Stimulated activated CD8-positive, alpha-beta memory T cell treated with anti-CD3 and anti-CD28 coated beads, Interleukin-12 subunit alpha, Interleukin-12 subunit beta, amount 100 ng/mL, for 24 hours (primary cell): ENCODE measurements around the gene GTF3C5.
"Not testable (repeated sequence)": the region's sequence is repeated elsewhere in the genome, so short reads cannot be mapped to it uniquely, and the experiment has no call there.

Source experiments
- DNase-seq: peaks from one replicate; pipeline ENCODE4 v3.0.0-alpha.2; 2020; ENCODE audit errors: extremely low read depth

Gene GTF3C5

DNA sequence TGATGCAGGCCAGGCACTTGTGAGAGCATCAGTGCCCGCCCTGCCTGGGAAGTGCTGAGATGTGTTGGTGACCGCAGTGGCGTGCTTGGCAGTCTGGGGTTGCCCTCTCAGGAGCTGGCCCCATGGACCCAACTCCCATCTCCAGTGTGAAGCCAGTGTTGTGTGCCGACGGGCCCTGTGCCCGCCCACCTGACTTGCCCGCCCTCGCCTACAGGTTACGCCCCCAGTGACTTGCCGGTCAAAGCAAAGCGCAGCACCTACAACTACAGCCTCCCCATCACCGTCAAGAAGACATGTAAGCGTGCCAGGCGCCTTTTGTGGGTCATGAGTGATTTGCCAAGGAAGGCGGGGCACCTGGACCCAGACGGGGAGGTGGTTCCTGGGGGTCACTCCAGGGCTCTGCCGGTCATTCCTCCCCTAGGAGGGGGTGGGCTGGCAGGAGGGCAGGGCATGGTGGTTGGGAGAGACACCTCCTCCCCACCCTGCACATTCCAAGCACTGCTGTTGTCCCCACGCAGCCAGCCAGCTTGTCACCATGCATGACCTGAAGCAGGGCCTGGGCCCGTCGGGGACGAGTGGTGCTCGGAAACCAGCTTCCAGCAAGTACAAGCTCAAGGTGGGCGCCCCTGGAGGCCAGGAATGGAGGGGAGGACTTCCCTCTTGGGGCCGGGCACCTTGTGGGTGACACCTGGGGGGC is 23.5 kb downstream of the GTF3C5 start:
- no peak for DNase-seq

DNA sequence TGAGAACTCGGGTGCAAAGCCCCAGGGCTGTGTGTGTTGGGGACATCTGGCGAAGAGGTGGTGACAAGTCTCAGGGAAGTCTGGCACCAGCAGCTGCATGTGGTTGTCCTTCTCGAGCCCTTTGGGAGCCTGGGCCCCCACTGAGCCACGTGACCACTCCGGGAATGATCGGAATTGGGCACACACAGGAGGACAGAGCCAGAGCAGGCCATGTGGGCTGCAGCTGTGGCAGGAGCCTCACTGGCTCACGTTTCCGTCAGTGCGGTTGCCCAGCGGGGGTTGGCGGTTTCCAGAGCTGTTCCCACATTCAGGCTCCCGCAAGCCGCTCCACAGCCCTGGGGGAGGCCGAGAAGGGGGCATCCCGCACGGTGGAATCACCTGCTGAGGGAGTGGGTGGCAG is 24.2 kb downstream of the GTF3C5 start:
- no peak for DNase-seq

DNA sequence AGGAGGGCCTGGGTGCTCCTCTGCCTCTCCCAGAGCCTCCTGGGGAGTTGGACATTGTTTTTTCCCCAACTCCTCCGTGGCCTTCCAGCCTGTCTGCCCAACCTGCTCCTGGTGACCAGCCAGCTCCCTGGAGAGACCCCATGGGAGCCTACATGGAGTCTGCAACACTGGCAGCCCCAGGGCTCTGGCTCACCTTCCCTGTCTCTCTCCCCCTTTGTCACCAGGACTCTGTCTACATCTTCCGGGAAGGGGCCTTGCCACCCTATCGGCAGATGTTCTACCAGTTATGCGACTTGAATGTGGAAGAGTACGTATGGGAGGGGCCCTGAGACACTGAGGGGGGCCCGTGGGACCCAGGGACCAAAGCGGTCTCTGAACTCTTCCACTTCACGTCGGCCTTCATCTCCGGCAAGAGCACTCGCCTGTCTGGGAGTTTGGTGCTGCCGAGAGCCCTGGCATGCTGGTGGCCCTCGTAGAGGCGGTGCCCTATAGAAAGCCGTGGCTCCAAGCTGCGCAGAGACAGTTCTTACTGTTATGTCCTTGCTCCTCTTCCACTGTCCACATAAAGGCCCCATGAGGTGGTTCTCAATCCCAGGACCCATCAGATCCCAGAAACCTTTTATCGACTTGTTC is 25.1 kb downstream of the GTF3C5 start:
- no peak for DNase-seq

DNA sequence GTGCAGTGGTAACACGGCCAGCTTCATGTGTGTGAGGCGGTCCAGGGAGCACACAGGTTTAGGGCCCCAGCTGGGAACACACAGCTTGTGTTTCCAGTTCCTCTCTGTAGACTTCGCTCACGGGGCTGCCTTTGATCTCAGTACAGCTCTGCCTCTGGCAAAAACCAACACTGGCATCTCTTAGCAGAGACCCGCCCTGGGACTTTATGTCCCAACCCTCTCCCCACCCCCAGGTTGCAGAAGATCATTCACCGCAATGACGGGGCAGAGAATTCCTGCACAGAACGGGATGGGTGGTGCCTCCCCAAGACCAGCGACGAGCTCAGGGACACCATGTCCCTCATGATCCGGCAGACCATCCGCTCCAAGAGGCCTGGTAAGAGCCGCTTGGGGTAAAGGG is 25.7 kb downstream of the GTF3C5 start:
- no peak for DNase-seq

GRCh38 chr9:133057006-133057405 is 26.2 kb downstream of the GTF3C5 start:
- no peak for DNase-seq

- no peak for DNase-seq
Observed at GRCh38 chr9:133057553-133057952, 26.8 kb downstream of the GTF3C5 start.

DNA sequence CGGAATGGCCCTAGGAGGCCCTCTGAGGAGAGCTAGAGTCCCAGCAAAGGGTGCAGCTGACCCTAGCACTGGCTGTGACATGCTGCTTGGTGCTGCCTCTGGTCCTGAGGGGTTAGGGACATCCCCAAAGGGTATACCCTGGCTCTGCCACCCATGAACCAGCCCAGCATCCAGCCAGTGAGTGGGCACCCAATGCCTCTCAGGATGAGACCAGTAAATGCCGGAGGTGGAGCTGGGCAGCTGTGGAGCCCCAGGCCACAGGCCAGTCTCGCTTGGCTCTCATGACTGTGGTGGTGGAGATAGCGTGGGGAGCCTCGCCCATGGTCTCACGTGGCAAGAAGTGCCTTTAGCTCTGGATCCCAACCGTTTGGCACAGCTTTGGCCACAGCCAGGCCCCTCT is 27.3 kb downstream of the GTF3C5 start:
- no peak for DNase-seq

- DNase-seq: no peak
Observed at GRCh38 chr9:133058550-133059320, 27.9 kb downstream of the GTF3C5 start.

GRCh38 chr9:133059623-133060022 is 28.8 kb downstream of the GTF3C5 start:
- DNase-seq: no peak

- DNase-seq: no peak
Observed at GRCh38 chr9:133060417-133060841, 29.6 kb downstream of the GTF3C5 start.

DNA sequence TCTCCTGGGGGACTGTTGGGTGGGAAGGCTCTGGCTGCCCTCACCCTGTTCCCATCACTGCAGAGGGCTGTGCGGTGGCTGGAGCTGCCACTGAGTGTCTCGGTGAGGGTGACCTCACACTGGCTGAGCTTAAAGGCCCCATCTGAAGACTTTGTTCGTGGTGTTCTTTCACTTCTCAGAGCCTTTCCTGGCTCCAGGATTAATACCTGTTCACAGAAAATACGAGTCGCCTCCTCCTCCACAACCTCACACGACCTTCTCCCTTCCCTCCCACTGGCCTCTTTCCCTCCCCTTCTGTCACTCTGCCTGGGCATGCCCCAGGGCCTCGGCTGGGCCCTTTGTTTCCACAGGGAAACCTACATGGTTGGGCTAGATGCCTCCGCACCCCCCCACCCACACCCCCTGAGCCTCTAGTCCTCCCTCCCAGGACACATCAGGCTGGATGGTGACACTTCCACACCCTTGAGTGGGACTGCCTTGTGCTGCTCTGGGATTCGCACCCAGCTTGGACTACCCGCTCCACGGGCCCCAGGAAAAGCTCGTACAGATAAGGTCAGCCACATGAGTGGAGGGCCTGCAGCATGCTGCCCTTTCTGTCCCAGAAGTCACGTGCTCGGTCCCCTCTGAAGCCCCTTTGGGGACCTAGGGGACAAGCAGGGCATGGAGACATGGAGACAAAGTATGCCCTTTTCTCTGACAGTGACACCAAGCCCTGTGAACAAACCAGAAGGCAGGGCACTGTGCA is 30.4 kb downstream of the GTF3C5 start:
- not testable (repeated sequence) for DNase-seq

- not testable (repeated sequence) for DNase-seq
Observed at GRCh38 chr9:133061764-133062145, 31.0 kb downstream of the GTF3C5 start, which contains the start of gene CEL. TSS of gene CEL (plus strand) at chr9:133061981. CDS start at chr9:133062003, 22 bp downstream.

- not testable (repeated sequence) for DNase-seq
Observed at GRCh38 chr9:133062569-133062968, 31.8 kb downstream of the GTF3C5 start.

DNA sequence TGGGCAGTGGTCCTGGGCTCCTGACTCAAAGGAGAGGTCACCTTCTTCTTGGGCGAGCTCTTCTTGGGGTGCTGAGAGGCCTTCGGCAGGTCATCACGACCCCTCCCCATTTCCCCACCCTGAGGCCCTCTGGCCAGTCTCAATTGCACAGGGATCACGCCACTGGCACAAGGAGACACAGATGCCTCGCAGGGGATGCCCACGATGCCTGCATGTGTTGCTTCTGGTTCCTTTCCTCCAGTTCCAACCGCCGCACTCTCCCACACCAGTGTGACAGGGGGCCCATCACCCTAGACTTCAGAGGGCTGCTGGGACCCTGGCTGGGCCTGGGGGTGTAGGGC is 32.3 kb downstream of the GTF3C5 start:
- no peak for DNase-seq

DNA sequence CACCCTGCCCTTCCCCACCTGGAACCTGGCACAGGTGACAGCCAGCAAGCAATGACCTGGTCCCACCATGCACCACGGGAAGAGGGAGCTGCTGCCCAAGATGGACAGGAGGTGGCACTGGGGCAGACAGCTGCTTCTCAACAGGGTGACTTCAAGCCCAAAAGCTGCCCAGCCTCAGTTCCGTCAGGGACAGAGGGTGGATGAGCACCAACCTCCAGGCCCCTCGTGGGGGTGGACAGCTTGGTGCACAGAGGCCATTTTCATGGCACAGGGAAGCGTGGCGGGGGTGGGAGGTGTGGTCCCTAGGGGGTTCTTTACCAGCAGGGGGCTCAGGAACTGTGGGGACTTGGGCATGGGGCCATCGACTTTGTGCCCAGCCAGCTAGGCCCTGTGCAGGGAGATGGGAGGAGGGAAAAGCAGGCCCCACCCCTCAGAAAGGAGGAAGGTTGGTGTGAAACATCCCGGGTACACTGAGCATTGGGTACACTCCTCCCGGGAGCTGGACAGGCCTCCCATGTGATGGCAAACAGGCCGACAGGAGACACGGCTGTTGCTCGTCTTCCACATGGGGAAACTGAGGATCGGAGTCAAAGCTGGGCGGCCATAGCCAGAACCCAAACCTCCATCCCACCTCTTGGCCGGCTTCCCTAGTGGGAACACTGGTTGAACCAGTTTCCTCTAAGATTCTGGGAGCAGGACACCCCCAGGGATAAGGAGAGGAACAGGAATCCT is 32.9 kb downstream of the GTF3C5 start:
- no peak for DNase-seq

DNA sequence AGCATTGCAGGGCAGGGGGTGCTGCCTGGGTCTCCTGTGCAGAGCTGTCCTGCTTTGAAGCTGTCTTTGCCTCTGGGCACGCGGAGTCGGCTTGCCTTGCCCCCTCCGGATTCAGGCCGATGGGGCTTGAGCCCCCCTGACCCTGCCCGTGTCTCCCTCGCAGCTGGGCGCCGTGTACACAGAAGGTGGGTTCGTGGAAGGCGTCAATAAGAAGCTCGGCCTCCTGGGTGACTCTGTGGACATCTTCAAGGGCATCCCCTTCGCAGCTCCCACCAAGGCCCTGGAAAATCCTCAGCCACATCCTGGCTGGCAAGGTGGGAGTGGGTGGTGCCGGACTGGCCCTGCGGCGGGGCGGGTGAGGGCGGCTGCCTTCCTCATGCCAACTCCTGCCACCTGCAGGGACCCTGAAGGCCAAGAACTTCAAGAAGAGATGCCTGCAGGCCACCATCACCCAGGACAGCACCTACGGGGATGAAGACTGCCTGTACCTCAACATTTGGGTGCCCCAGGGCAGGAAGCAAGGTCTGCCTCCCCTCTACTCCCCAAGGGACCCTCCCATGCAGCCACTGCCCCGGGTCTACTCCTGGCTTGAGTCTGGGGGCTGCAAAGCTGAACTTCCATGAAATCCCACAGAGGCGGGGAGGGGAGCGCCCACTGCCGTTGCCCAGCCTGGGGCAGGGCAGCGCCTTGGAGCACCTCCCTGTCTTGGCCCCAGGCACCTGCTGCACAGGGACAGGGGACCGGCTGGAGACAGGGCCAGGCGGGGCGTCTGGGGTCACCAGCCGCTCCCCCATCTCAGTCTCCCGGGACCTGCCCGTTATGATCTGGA is 33.7 kb downstream of the GTF3C5 start:
- DNase-seq: no peak

- no peak for DNase-seq
Observed at GRCh38 chr9:133065070-133065388, 34.2 kb downstream of the GTF3C5 start.

DNA sequence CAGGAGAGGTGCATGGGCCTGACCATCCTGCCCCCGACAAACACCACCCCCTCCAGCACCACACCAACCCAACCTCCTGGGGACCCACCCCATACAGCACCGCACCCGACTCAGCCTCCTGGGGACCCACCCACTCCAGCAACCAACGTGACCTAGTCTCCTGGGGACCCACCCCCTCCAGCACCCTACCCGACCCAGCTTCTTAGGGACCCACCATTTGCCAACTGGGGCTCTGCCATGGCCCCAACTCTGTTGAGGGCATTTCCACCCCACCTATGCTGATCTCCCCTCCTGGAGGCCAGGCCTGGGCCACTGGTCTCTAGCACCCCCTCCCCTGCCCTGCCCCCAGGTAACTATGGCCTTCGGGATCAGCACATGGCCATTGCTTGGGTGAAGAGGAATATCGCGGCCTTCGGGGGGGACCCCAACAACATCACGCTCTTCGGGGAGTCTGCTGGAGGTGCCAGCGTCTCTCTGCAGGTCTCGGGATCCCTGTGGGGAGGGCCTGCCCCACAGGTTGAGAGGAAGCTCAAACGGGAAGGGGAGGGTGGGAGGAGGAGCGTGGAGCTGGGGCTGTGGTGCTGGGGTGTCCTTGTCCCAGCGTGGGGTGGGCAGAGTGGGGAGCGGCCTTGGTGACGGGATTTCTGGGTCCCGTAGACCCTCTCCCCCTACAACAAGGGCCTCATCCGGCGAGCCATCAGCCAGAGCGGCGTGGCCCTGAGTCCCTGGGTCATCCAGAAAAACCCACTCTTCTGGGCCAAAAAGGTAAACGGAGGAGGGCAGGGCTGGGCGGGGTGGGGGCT is 35.6 kb downstream of the GTF3C5 start:
- no peak for DNase-seq

GRCh38 chr9:133067006-133067405 is 36.2 kb downstream of the GTF3C5 start:
- no peak for DNase-seq

DNA sequence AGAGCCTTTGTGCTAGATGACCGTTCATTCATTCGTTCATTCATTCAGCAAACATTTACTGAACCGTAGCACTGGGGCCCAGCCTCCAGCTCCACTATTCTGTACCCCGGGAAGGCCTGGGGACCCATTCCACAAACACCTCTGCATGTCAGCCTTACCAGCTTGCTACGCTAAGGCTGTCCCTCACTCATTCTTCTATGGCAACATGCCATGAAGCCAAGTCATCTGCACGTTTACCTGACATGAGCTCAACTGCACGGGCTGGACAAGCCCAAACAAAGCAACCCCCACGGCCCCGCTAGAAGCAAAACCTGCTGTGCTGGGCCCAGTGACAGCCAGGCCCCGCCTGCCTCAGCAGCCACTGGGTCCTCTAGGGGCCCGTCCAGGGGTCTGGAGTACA is 37.0 kb downstream of the GTF3C5 start:
- no peak for DNase-seq
